Activated T-helper 1 cell treated with anti-CD3 and anti-CD28 coated beads, Interleukin-2, amount 50 U/mL, for 16 hours (primary cell): Measurements from ENCODE around the gene IFITM10.
A peak's percentile ranks its signal among the peaks of the same experiment; 100 is the strongest.

ENCODE experiments used
- DNase-seq, 2 donors: peaks; one replicate each; pipeline ENCODE4 v3.0.0-alpha.2; 2020; ENCODE audit warnings: low read depth in 1 of 2, low spot score in 1 of 2

Gene IFITM10

GRCh38 chr11:1763796-1764661 is 13.6 kb upstream of the IFITM10 start, which contains the start of gene CTSD:
CTSD (minus strand) TSS chr11:1763927; CDS start chr11:1763859, 68 bp downstream.
- peak; percentile 72 to 82 for DNase-seq

GRCh38 chr11:1763336-1763795 is 13.0 kb upstream of the IFITM10 start:
- DNase-seq, result no peak

- DNase-seq, result no peak
Observed at GRCh38 chr11:1762537-1763302, 12.3 kb upstream of the IFITM10 start.

GRCh38 chr11:1761857-1762536 is 11.6 kb upstream of the IFITM10 start:
- DNase-seq, result no peak

GRCh38 chr11:1761110-1761856 is 10.9 kb upstream of the IFITM10 start:
- no peak for DNase-seq

- DNase-seq, result no peak
Observed at GRCh38 chr11:1760351-1761109, 10.1 kb upstream of the IFITM10 start.

- DNase-seq, result no peak
Observed at GRCh38 chr11:1759851-1760220, 9.4 kb upstream of the IFITM10 start.

- no peak for DNase-seq
Observed at GRCh38 chr11:1759151-1759850, 8.9 kb upstream of the IFITM10 start.

- no peak for DNase-seq
Observed at GRCh38 chr11:1758611-1759150, 8.3 kb upstream of the IFITM10 start.

GRCh38 chr11:1757861-1758610 is 7.6 kb upstream of the IFITM10 start:
- peak in 1 of 2 donors; percentile 28 for DNase-seq

GRCh38 chr11:1756791-1757771 is 6.7 kb upstream of the IFITM10 start:
- no peak for DNase-seq

- no peak for DNase-seq
Observed at GRCh38 chr11:1755692-1756561, 5.5 kb upstream of the IFITM10 start.

- DNase-seq, result no peak
Observed at GRCh38 chr11:1755344-1755691, 4.9 kb upstream of the IFITM10 start.

- DNase-seq, result no peak
Observed at GRCh38 chr11:1754376-1755150, 4.2 kb upstream of the IFITM10 start.

- DNase-seq, result no peak
Observed at GRCh38 chr11:1753929-1754305, 3.5 kb upstream of the IFITM10 start.
